OCI-LY7 (cell line): Measurements from ENCODE around the gene TRAF3IP3. TPM values are rescaled to one million over a fixed set of nuclear protein-coding genes. Genes with fewer than 3 reads are reported as not detected.

ENCODE experiments used
- BruUV-seq: library from RNA; stranded (reverse); fragments of 400-500 nt; replicated peaks from 2 replicates; lab custom pipeline; 2021; lab: Mats Ljungman, UMichigan
- CTCF ChIA-PET: fragments of 300-600 bp; sonication (Branson Sonifier 250); formaldehyde crosslinking; loops from one replicate; lab custom pipeline; 2022; ENCODE audit warnings: antibody characterized with exemption; ENCODE audit not compliant: unreplicated experiment; lab: Charles Lee
- POLR2A ChIA-PET: fragments of 300-600 bp; sonication (Branson Sonifier 250); formaldehyde crosslinking; loops from one replicate; lab custom pipeline; 2022; ENCODE audit warnings: antibody characterized with exemption; lab: Charles Lee
- DNase-seq: peaks from one replicate; pipeline ENCODE4 v3.0.0-alpha.2; 2015; ENCODE audit warnings: low spot score
- H2AFZ ChIP-seq: fragments of 200-600 bp; sonication (generic), shearing (Covaris generic); 2 replicates; pipeline ENCODE4 v1.6.1; 2014; ENCODE audit warnings: mild to moderate bottlenecking, antibody characterized with exemption, low read length, moderate library complexity
- H3K27ac ChIP-seq: fragments of 200-600 bp; sonication (generic); 2 replicates; pipeline ENCODE4 v1.5.1; 2014; ENCODE audit warnings: mixed run types, low read depth, mild to moderate bottlenecking, moderate library complexity, low read length, inconsistent platforms; ENCODE audit not compliant: poor library complexity, severe bottlenecking
- H3K36me3 ChIP-seq: fragments of 200-600 bp; sonication (generic); 2 replicates; pipeline ENCODE4 v1.6.1; 2014; ENCODE audit warnings: mild to moderate bottlenecking, antibody characterized with exemption, low read length, moderate library complexity, mixed read lengths; ENCODE audit not compliant: insufficient read depth
- H3K4me1 ChIP-seq: fragments of 200-600 bp; sonication (generic); 2 replicates; pipeline ENCODE4 v1.5.1; 2014; ENCODE audit warnings: mild to moderate bottlenecking, low read length; ENCODE audit not compliant: insufficient read depth, poor library complexity, severe bottlenecking
- H3K4me2 ChIP-seq: fragments of 200-600 bp; sonication (generic); 2 replicates; pipeline ENCODE4 v1.6.1; 2014; ENCODE audit warnings: mild to moderate bottlenecking, low read length
- H3K4me3 ChIP-seq: fragments of 200-600 bp; sonication (generic); 2 replicates; pipeline ENCODE4 v1.5.1; 2014; ENCODE audit warnings: mild to moderate bottlenecking, low read depth, low read length; ENCODE audit not compliant: poor library complexity, severe bottlenecking
- H3K79me2 ChIP-seq: fragments of 200-600 bp; sonication (generic); 2 replicates; pipeline ENCODE4 v1.6.1; 2016; ENCODE audit warnings: low read depth, mild to moderate bottlenecking, low read length, moderate library complexity, mixed read lengths; ENCODE audit not compliant: insufficient read depth
- H3K9me2 ChIP-seq: fragments of 200-600 bp; sonication (generic); 2 replicates; pipeline ENCODE4 v1.6.1; 2016; ENCODE audit warnings: mild to moderate bottlenecking, low read length, mixed read lengths; ENCODE audit not compliant: insufficient read depth
- H3K9me3 ChIP-seq: fragments of 200-600 bp; sonication (generic); 2 replicates; pipeline ENCODE4 v1.6.1; 2014; ENCODE audit warnings: mild to moderate bottlenecking, mixed run types, low read length, mixed read lengths
- H4K20me1 ChIP-seq: fragments of 200-600 bp; sonication (generic); 2 replicates; pipeline ENCODE4 v1.6.1; 2014; ENCODE audit warnings: mild to moderate bottlenecking, antibody characterized with exemption, low read length, moderate library complexity, mixed read lengths; ENCODE audit not compliant: insufficient read depth
- EZH2phosphoT487 ChIP-seq: fragments of 200-600 bp; sonication (generic); IDR thresholded peaks from 2 replicates; pipeline ENCODE4 v1.6.1; 2018; ENCODE audit warnings: low read depth, borderline replicate concordance, mild to moderate bottlenecking, mixed run types, antibody characterized with exemption, low read length, moderate library complexity, mixed read lengths
- intact Hi-C: fragments of 100-400 bp; cut with micrococcal nuclease; formaldehyde crosslinking; loops from one replicate; pipeline ENCODE4 v1.10.0; 2022; ENCODE audit not compliant: unreplicated experiment
- total RNA-seq, 2 experiments: library from RNA; depleted of rRNA in 1 of 2; stranded (reverse); fragments of >200 nt in 1 of 2; shearing (Covaris generic) in 1 of 2; gene quantifications; 2 replicates each; pipeline ENCODE4 v1.2.3, GENCODE V29; 2014 to 2022
- TF ChIP-seq, protein P1 (sequence below): fragments of 200-600 bp; sonication (generic); conservative IDR thresholded peaks from 2 replicates; pipeline ENCODE4 v1.5.1; 2014; ENCODE audit warnings: mild to moderate bottlenecking, antibody characterized with exemption, low read length, moderate library complexity, mixed read lengths

The TRAF3IP3 gene
- total RNA-seq, 2 experiments from 2014 or later = 22.1 to 53.6 TPM

DNA sequence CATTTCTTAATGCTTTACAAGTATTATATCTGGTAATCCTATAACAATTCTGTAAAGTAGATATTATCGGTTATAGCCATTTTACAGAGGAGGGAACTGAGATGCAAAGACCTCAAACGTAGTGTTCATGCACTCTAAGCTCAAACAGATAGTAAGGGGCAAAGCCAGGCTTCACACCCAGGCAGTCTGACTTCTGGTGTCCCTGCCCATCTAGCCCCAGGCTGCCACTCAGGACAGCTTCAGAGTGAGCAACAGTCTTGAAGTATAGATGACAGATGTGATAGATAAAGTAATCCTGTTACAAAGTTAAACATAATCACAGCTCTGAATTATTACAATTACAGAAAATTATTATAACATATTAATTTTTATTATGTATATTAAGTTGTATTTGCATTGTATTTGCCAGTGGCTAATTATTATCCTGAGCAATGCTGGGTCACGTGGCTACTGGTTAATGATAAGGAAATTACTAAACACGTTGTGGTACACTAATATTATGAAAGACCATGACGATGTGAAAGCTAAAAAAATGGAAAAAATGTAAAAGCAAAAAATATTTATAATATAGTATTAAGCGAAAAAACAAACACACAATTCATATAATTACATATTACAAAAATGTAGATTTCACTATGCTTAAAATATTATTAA, 6.1 kb upstream of the TRAF3IP3 start:
- ChIA-PET POLR2A (interaction anchor here (0.8 to 1.6 kb wide), 4 partner anchors 16 to 37 kb away, joined by 3 to 4 read pairs (median 3); no protein-coding TSS in a partner anchor), CTCF (interaction anchor here (1.4 kb wide), 1 partner anchor 14 kb away, joined by 4 read pairs; no protein-coding TSS in a partner anchor)
- Histone ChIP-seq H3K9me3 (no peaks in the 10 kb centered on the region), H3K79me2 (no peaks in the 10 kb centered on the region), H3K27ac (no peak overlapping the region), H4K20me1 (no peaks in the 10 kb centered on the region), H3K4me3 (no peak overlapping the region), H3K4me2 (no peak overlapping the region), H3K36me3 (no peaks in the 10 kb centered on the region), H2AFZ (no peak overlapping the region), H3K9me2 (no peaks in the 10 kb centered on the region), H3K4me1 (peaks cover 8% of the 10 kb centered on the region)
- DNase-seq = no peak
- no TSS peak for BruUV-seq
- intact Hi-C loops = loop anchor here (5.0 to 10.0 kb wide), 3 partner anchors 57 to 585 kb away; no protein-coding TSS in a partner anchor
- TF ChIP-seq EZH2phosphoT487 = no peak
- TF ChIP-seq, protein P1, sequence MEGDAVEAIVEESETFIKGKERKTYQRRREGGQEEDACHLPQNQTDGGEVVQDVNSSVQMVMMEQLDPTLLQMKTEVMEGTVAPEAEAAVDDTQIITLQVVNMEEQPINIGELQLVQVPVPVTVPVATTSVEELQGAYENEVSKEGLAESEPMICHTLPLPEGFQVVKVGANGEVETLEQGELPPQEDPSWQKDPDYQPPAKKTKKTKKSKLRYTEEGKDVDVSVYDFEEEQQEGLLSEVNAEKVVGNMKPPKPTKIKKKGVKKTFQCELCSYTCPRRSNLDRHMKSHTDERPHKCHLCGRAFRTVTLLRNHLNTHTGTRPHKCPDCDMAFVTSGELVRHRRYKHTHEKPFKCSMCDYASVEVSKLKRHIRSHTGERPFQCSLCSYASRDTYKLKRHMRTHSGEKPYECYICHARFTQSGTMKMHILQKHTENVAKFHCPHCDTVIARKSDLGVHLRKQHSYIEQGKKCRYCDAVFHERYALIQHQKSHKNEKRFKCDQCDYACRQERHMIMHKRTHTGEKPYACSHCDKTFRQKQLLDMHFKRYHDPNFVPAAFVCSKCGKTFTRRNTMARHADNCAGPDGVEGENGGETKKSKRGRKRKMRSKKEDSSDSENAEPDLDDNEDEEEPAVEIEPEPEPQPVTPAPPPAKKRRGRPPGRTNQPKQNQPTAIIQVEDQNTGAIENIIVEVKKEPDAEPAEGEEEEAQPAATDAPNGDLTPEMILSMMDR = no peak

DNA sequence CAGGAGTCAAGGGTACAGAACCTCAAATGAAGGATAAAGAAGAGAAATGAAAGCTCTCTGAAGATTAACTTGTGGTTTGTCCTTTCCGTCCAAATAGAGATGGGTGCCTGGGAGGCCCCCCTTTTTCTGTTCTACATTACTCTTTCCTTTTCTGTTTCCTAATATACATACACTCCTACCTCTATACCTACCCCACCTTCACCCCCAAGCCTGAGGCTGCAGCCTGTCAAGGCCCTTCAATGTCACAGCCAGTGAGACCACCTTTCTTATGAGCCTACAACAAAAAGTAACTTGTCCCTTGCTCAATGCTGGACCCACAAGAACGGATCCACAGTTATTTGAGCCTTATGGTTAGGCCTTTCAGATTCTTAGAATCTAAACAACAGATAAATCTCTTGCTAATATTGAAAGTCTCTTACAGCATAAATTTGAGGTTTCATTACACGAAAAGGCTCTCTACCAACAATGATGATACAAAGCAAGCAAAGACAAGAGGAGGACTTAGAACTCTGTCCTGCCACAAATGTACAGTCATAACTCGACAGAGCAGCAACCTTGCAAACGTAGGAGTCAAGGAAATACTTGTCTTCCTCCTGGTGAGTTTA, 4.1 kb upstream of the TRAF3IP3 start:
- ChIA-PET POLR2A (interaction anchor here (0.8 to 1.4 kb wide), 2 partner anchors 16 to 23 kb away, joined by 3 to 6 read pairs; no protein-coding TSS in a partner anchor), CTCF (no interaction called here)
- DNase-seq = no peak
- intact Hi-C loops = loop anchor here (10.0 kb wide), 1 partner anchor 583 kb away; no protein-coding TSS in a partner anchor
- Histone ChIP-seq H3K9me3 (no peaks in the 10 kb centered on the region), H3K79me2 (no peaks in the 10 kb centered on the region), H3K9me2 (no peaks in the 10 kb centered on the region), H4K20me1 (no peaks in the 10 kb centered on the region), H3K4me1 (peaks cover 25% of the 10 kb centered on the region), H2AFZ (peak overlapping the region; percentile 64), H3K4me2 (peak overlapping the region; percentile 38; the same call in 1 of the 2 replicates), H3K4me3 (no peak overlapping the region), H3K27ac (no peak overlapping the region), H3K36me3 (no peaks in the 10 kb centered on the region)
- no TSS peak for BruUV-seq
- TF ChIP-seq, protein P1 = no peak
- no peak for TF ChIP-seq EZH2phosphoT487
